HFFc6 (cell line): ENCODE measurements around the gene PIGP. TPM values are rescaled to one million over a fixed set of nuclear protein-coding genes. Genes with fewer than 3 reads are reported as not detected.
A peak's percentile ranks its signal among the peaks of the same experiment; 100 is the strongest.

Source experiments
- DNase-seq: peaks from one replicate; pipeline ENCODE4 v3.0.0-alpha.2; 2018
- H3K27ac Mint-ChIP-seq: 2 replicates; pipeline ENCODE4 v1.8.0; 2020; ENCODE audit warnings: mild to moderate bottlenecking, mixed read lengths
- H3K27me3 Mint-ChIP-seq: 2 replicates; pipeline ENCODE4 v1.8.0; 2021; ENCODE audit warnings: mild to moderate bottlenecking, moderate library complexity, mixed read lengths; ENCODE audit not compliant: insufficient read depth
- H3K36me3 Mint-ChIP-seq: 2 replicates; pipeline ENCODE4 v1.8.0; 2021; ENCODE audit warnings: low read depth, mixed read lengths
- H3K4me1 Mint-ChIP-seq: 2 replicates; pipeline ENCODE4 v1.8.0; 2020; ENCODE audit warnings: low read depth, mixed read lengths
- H3K4me3 Mint-ChIP-seq: 2 replicates; pipeline ENCODE4 v1.8.0; 2020; ENCODE audit warnings: mild to moderate bottlenecking, moderate library complexity, mixed read lengths
- H3K9me3 Mint-ChIP-seq: 2 replicates; pipeline ENCODE4 v1.8.0; 2020; ENCODE audit warnings: mild to moderate bottlenecking, mixed read lengths
- total RNA-seq, 6 experiments: library from RNA; stranded (reverse); fragmentation: NEBNext Ultra II Directional; extraction: Animal tissue kit (Norgen Biotek cat#: 25700); gene quantifications; 2 replicates in 1 of 6; 3 replicates in 5 of 6; pipeline ENCODE4 v1.2.3, GENCODE V29; 2021
- TF ChIP-seq, protein P1 (sequence below): fragments of 200-600 bp; sonication (generic); IDR thresholded peaks from 2 replicates; pipeline ENCODE4 v1.5.0; 2021; ENCODE audit warnings: antibody characterized with exemption, mild to moderate bottlenecking

PIGP gene
- total RNA-seq, 6 experiments from 2014 or later: 24.8 to 33.8 (median 31.1) TPM

DNA sequence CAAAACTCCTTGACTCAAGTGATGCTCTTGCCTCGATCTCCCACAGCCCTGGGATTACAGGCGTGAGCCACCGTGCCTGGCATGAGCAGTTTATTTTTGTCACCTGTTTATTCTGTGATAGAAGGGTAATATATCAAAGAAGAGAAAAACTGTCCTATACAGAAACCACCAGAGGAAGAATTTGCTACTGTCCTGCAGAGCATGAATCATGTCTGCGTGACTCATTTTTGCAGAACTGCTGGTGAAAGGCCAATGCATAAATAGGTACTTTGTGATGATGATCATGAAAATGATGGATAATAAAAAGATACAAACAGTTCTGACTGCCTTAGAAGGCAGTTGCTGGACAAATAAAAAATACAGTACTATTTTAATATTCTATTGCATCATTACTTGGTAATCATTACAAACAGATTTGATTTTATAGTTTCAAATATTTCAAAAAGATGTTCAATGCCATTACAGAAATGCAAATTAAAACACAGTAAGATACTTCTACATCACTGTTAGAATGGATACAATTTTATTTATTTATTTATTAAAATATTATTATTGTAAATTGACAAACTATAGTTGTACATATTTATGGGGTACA, 39.9 kb downstream of the PIGP start:
- H3K36me3 Mint-ChIP-seq: no peaks in the 10 kb centered on the region
- H3K27me3 Mint-ChIP-seq: peaks cover 3% of the 10 kb centered on the region
- H3K4me1 Mint-ChIP-seq: peaks cover 16% of the 10 kb centered on the region
- peak; percentile 71 for DNase-seq
- H3K27ac Mint-ChIP-seq: no peak overlapping the region
- TF ChIP-seq, protein P1, sequence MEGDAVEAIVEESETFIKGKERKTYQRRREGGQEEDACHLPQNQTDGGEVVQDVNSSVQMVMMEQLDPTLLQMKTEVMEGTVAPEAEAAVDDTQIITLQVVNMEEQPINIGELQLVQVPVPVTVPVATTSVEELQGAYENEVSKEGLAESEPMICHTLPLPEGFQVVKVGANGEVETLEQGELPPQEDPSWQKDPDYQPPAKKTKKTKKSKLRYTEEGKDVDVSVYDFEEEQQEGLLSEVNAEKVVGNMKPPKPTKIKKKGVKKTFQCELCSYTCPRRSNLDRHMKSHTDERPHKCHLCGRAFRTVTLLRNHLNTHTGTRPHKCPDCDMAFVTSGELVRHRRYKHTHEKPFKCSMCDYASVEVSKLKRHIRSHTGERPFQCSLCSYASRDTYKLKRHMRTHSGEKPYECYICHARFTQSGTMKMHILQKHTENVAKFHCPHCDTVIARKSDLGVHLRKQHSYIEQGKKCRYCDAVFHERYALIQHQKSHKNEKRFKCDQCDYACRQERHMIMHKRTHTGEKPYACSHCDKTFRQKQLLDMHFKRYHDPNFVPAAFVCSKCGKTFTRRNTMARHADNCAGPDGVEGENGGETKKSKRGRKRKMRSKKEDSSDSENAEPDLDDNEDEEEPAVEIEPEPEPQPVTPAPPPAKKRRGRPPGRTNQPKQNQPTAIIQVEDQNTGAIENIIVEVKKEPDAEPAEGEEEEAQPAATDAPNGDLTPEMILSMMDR: no peak
- no peak overlapping the region for H3K4me3 Mint-ChIP-seq
- no peaks in the 10 kb centered on the region for H3K9me3 Mint-ChIP-seq

DNA sequence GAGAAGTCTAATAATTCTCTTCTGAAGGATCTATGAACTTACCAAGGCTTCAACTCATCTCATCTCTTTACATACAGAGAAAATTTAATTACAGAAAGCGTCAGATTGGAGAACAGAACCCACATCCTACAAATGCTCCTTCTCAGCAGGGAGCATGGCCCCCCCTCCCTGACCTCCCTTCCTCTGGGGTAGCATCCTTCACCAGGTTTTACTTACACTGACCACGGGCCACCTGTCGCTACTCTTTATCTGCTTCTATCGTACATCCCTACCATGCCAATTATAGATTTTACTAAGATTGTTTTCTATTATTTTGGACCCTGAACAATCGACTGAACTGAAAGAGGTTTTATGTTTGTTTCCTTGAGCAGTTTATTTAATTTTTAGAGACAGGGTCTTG, 40.6 kb downstream of the PIGP start:
- DNase-seq: no peak
- TF ChIP-seq, protein P1: no peak
- peaks cover 3% of the 10 kb centered on the region for H3K27me3 Mint-ChIP-seq
- H3K36me3 Mint-ChIP-seq: no peaks in the 10 kb centered on the region
- H3K4me3 Mint-ChIP-seq: no peak overlapping the region
- H3K9me3 Mint-ChIP-seq: no peaks in the 10 kb centered on the region
- peaks cover 16% of the 10 kb centered on the region for H3K4me1 Mint-ChIP-seq
- H3K27ac Mint-ChIP-seq: no peak overlapping the region

DNA sequence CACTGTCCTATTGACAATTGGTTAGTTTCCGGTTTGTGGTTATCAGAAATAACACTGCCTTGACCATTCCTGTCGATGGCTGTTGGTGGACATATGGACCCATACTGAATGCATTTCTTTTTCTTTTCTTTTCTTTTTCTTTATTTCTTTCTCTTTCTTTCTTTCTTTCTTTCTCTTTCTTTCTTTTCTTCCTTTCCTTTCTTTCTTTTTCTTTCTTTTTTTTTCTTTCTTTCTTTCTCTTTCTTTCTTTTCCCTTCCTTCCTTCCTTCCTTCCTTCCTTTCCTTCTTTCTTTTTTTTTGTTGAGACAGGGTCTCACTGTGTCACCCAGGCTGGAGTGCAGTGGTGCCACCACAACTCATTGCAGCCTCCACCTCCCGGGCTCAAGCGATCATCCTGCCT, 42.0 kb downstream of the PIGP start:
- H3K4me3 Mint-ChIP-seq: no peak overlapping the region

DNA sequence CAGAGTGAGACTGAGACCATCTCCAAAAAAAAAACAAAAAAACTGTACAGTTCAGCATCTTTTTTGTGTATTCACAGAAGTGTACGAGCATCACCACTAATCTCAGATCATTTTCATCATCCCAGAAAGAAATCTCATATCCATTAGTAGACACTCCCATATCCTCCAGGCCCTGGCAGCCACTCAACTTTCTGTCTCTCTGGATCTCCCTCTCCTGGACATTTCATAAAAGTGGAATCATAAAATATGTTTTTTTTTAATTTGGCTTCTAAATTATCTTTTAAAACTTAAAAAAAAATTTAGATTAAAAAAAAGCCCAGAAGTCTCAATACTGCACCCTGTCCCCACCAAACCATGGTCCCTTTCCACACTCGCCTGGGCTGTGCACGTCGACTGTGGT, 44.3 kb downstream of the PIGP start:
- Mint-ChIP-seq H3K27me3 (peaks cover 12% of the 10 kb centered on the region), H3K36me3 (no peaks in the 10 kb centered on the region), H3K9me3 (no peaks in the 10 kb centered on the region), H3K4me1 (peaks cover 16% of the 10 kb centered on the region), H3K27ac (no peak overlapping the region), H3K4me3 (no peak overlapping the region)
- TF ChIP-seq, protein P1: peak; percentile 34; the same call in 1 of the 2 replicates
- DNase-seq: no peak

More for the DNA sequence above, 42.0 kb downstream of the PIGP start:
- no peak for DNase-seq
- TF ChIP-seq, protein P1: no peak
- Mint-ChIP-seq H3K9me3 (no peaks in the 10 kb centered on the region), H3K36me3 (no peaks in the 10 kb centered on the region), H3K27me3 (peaks cover 3% of the 10 kb centered on the region), H3K27ac (no peak overlapping the region), H3K4me1 (peaks cover 16% of the 10 kb centered on the region)

DNA sequence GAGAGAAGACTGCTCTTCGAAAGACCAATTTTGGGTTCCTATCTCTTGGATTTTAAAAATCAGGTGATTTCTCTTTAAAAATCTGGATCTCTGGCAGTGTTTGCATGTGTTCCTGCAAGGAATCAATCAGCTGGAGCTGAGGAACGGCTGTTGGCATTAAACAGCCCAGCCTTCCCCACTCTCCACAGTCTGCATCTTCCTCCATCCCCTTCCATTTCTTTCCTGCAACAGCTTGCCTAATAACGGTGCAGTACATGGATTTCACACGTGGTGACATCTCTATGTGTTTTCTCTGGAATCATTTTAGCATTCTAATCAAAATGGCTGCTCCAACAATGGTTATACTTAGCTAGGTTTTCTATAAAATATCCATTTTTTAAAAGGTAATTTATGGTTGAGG, 46.4 kb downstream of the PIGP start:
- no peak for DNase-seq
- Mint-ChIP-seq H3K27ac (no peak overlapping the region), H3K4me3 (no peak overlapping the region)

More for the DNA sequence above, 46.4 kb downstream of the PIGP start:
- H3K27me3 Mint-ChIP-seq: peaks cover 12% of the 10 kb centered on the region
- H3K36me3 Mint-ChIP-seq: no peaks in the 10 kb centered on the region
- no peaks in the 10 kb centered on the region for H3K9me3 Mint-ChIP-seq
- TF ChIP-seq, protein P1: no peak
- H3K4me1 Mint-ChIP-seq: 0 out of 2 replicates have a peak, but pooled peaks cover 4% of the 10 kb centered on the region
